ENCODE measurements around the gene C3orf22. TPM values are rescaled to one million over a fixed set of nuclear protein-coding genes. Genes with fewer than 3 reads are reported as not detected.
A peak's percentile ranks its signal among the peaks of the same experiment; 100 is the strongest.

The C3orf22 gene
- not detected for total RNA-seq

- Histone ChIP-seq H3K27ac (no peak within 1 kb of the TSS), H3K9me3 (peaks cover 0 to 4% of the 10 kb centered on the region in 2 donors), H3K36me3 (no peaks in the 10 kb centered on the region), H3K4me1 (no peaks in the 10 kb centered on the region), H3K27me3 (no peaks in the 10 kb centered on the region), H3K4me3 (no peak within 1 kb of the TSS)
- intact Hi-C loops (cut with DNase I; ENCODE audit: low total_unique reads) (no loop called here), in situ Hi-C loops (cut with MboI; ENCODE audit: low pct_ligation_motif_present in 1 of 4, low pct_unique_long_range_greater_than_20kb in 1 of 4, low sequenced_read_pairs in 3 of 4) (no loop called here)
- WGBS, 2 donors (ENCODE audit: low coverage in 1 of 2), result 76% methylated on average over 9 of the region's 9 CpGs; no CpG with 5 or more reads in 1 of the 2 donors
- TF ChIP-seq POLR2AphosphoS5 (IDR thresholded peaks at IDR 0.05) (no peak), POLR2A (IDR thresholded peaks at IDR 0.05) (no peak), EP300 (IDR thresholded peaks at IDR 0.05; ENCODE audit: low read depth) (no peak), CTCF (IDR thresholded peaks at IDR 0.05) (no peak)
- DNase-seq, result peak; percentile 3
Observed at GRCh38 chr3:126558336-126559071, at the start of gene C3orf22. TSS of gene C3orf22 (minus strand) at chr3:126558932. CDS start at chr3:126553390, 5,542 bp downstream.

- in situ Hi-C loops (cut with MboI; ENCODE audit: low pct_ligation_motif_present in 1 of 4, low pct_unique_long_range_greater_than_20kb in 1 of 4, low sequenced_read_pairs in 3 of 4) (no loop called here), intact Hi-C loops (cut with DNase I; ENCODE audit: low total_unique reads) (no loop called here)
- no peak for TF ChIP-seq POLR2AphosphoS5 (IDR thresholded peaks at IDR 0.05)
- WGBS, 2 donors (ENCODE audit: low coverage in 1 of 2), result 90% methylated on average over 5 to 11 of the region's 11 CpGs
- Histone ChIP-seq H3K27ac (no peak overlapping the region), H3K9me3 (no peaks in the 10 kb centered on the region), H3K36me3 (peaks cover 0 to 12% (median 2%) of the 10 kb centered on the region in 4 donors), H3K4me1 (no peaks in the 10 kb centered on the region), H3K27me3 (no peaks in the 10 kb centered on the region), H3K4me3 (no peak overlapping the region)
- no peak for DNase-seq
Observed at GRCh38 chr3:126607214-126607908, 48.6 kb upstream of the C3orf22 start.

- no peak for DNase-seq
- Histone ChIP-seq H3K36me3 (peaks cover 0 to 12% (median 2%) of the 10 kb centered on the region in 4 donors), H3K27me3 (no peaks in the 10 kb centered on the region), H3K4me3 (no peak overlapping the region), H3K9me3 (no peaks in the 10 kb centered on the region), H3K4me1 (no peaks in the 10 kb centered on the region), H3K27ac (no peak overlapping the region)
- TF ChIP-seq POLR2A (IDR thresholded peaks at IDR 0.05) (no peak), CTCF (IDR thresholded peaks at IDR 0.05) (no peak), POLR2AphosphoS5 (IDR thresholded peaks at IDR 0.05) (no peak), EP300 (IDR thresholded peaks at IDR 0.05; ENCODE audit: low read depth) (no peak)
- WGBS, 2 donors (ENCODE audit: low coverage in 1 of 2), result 84 to 92% methylated on average over 3 of the region's 3 CpGs
- in situ Hi-C loops (cut with MboI; ENCODE audit: low pct_ligation_motif_present in 1 of 4, low pct_unique_long_range_greater_than_20kb in 1 of 4, low sequenced_read_pairs in 3 of 4) (no loop called here), intact Hi-C loops (cut with DNase I; ENCODE audit: low total_unique reads) (no loop called here)
Observed at GRCh38 chr3:126606001-126606400, 47.3 kb upstream of the C3orf22 start.

GRCh38 chr3:126604691-126605090 is 46.0 kb upstream of the C3orf22 start:
- intact Hi-C loops (cut with DNase I; ENCODE audit: low total_unique reads) (no loop called here), in situ Hi-C loops (cut with MboI; ENCODE audit: low pct_ligation_motif_present in 1 of 4, low pct_unique_long_range_greater_than_20kb in 1 of 4, low sequenced_read_pairs in 3 of 4) (no loop called here)
- TF ChIP-seq POLR2A (IDR thresholded peaks at IDR 0.05) (no peak), EP300 (IDR thresholded peaks at IDR 0.05; ENCODE audit: low read depth) (no peak), POLR2AphosphoS5 (IDR thresholded peaks at IDR 0.05) (no peak), CTCF (IDR thresholded peaks at IDR 0.05) (no peak)
- Histone ChIP-seq H3K4me3 (no peak overlapping the region), H3K27ac (no peak overlapping the region), H3K4me1 (no peaks in the 10 kb centered on the region), H3K9me3 (no peaks in the 10 kb centered on the region), H3K36me3 (peaks cover 0 to 9% (median 2%) of the 10 kb centered on the region in 4 donors), H3K27me3 (no peaks in the 10 kb centered on the region)
- no peak for DNase-seq
- WGBS, 2 donors (ENCODE audit: low coverage in 1 of 2), result 91 to 100% methylated on average over 1 to 6 of the region's 6 CpGs
